Hepatocyte (in vitro differentiated cells): Measurements from ENCODE around the gene OAF.

Experiments used
- EZH2 ChIP-seq: fragments of 200-600 bp; sonication (generic); IDR thresholded peaks from 2 replicates; pipeline ENCODE4 v1.6.1; 2016; ENCODE audit warnings: antibody characterized with exemption, mild to moderate bottlenecking, borderline replicate concordance
- TF ChIP-seq, protein P1 (sequence below): fragments of 200-600 bp; sonication (generic); IDR thresholded peaks from 2 replicates; pipeline ENCODE4 v1.5.1; 2016; ENCODE audit warnings: antibody characterized with exemption, mild to moderate bottlenecking; ENCODE audit not compliant: poor library complexity

GRCh38 chr11:120188371-120188770 lies 22.5 kb upstream of the OAF start:
- TF ChIP-seq, protein P1, sequence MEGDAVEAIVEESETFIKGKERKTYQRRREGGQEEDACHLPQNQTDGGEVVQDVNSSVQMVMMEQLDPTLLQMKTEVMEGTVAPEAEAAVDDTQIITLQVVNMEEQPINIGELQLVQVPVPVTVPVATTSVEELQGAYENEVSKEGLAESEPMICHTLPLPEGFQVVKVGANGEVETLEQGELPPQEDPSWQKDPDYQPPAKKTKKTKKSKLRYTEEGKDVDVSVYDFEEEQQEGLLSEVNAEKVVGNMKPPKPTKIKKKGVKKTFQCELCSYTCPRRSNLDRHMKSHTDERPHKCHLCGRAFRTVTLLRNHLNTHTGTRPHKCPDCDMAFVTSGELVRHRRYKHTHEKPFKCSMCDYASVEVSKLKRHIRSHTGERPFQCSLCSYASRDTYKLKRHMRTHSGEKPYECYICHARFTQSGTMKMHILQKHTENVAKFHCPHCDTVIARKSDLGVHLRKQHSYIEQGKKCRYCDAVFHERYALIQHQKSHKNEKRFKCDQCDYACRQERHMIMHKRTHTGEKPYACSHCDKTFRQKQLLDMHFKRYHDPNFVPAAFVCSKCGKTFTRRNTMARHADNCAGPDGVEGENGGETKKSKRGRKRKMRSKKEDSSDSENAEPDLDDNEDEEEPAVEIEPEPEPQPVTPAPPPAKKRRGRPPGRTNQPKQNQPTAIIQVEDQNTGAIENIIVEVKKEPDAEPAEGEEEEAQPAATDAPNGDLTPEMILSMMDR, result no peak
- TF ChIP-seq EZH2, result no peak
